ENCODE measurements around the gene PTPN1.

- no peak for TF ChIP-seq CTCF (IDR thresholded peaks at IDR 0.05 in 4 of 5, conservative IDR thresholded peaks at IDR 0.05 in 1 of 5)
- TF ChIP-seq POLR2A (IDR thresholded peaks at IDR 0.05) = no peak
These were observed 39.8 kb upstream of the PTPN1 start for GRCh38 chr20:50470264-50470858.

Data from gastrocnemius medialis (tissue), 4 donors.